ENCODE results near the gene LRRC15.

LRRC15 gene

DNA sequence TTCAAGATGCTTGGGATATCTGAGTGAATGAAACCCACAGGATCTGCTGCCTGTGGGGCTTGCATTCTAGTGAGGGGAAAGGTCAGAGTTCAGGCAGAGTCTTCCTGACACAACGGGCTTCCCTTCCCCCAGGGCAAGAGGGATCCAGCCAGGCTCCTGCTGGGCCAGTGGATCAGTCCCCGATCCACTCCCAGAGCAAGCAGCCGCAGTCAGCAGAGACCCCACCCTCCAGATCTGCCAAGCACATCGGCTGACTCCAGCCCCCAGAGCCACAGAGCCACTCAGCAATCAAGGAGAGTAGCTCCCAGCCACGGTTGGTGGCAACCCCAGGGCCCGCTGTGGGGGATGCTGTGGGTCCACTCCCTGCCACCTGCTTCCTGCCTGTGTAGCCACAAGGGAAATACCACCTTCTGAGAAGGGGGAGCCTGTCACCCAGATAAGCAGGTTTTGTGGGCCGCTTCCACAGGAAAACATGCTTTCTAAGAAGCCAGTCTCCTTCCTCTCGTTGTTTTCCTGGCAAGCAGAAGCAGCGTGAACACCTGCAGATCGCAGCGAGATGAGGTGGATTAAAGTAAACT, 63.3 kb downstream of the LRRC15 start:
- peaks cover 0 to 13% (median 0%) of the 10 kb centered on the region in 5 experiments for H3K9me3 ChIP-seq (ENCODE audit: control extremely low read depth in 1 of 5, control insufficient read depth in 4 of 5, insufficient read depth in 2 of 5, low read depth in 1 of 5, low read length in 4 of 5)
- ChIA-PET POLR2A (interaction anchor here (0.6 to 2.8 kb wide), 10 partner anchors 10 to 531 kb away, joined by 3 to 12 read pairs (median 4); no protein-coding TSS in a partner anchor), CTCF (interaction anchor here (0.6 to 3.9 kb wide), 8 partner anchors 9 to 525 kb away, joined by 3 to 18 read pairs (median 4); no protein-coding TSS in a partner anchor)
- H3K36me3 ChIP-seq (ENCODE audit: control insufficient read depth in 4 of 4, insufficient read depth in 4 of 4, low read length in 3 of 4) = peaks cover 0 to 19% (median 0%) of the 10 kb centered on the region in 4 experiments
- H3K27ac ChIP-seq (ENCODE audit: insufficient read depth in 1 of 2, low read depth in 1 of 2, low read length in 2 of 2, poor library complexity in 1 of 2, severe bottlenecking in 2 of 2) = peak overlapping the region; percentile 3 to 74
- peak overlapping the region in 3 of 7 experiments; percentile 34 to 63 (median 51) for H3K4me3 ChIP-seq (ENCODE audit: control insufficient read depth in 1 of 7, extremely low read depth in 1 of 7, insufficient read depth in 4 of 7, low read depth in 2 of 7, low read length in 6 of 7)
- DNase-seq = peak; percentile 98 to 100 (median 99)
- peaks cover 0 to 5% (median 1%) of the 10 kb centered on the region in 5 experiments for H3K27me3 ChIP-seq (replicated peaks in 2 of 5; ENCODE audit: control insufficient read depth in 4 of 5, insufficient read depth in 5 of 5, low read length in 4 of 5)
- 0% methylated on average over 10 of the region's 11 CpGs for WGBS (ENCODE audit: insufficient coverage)
- peaks cover 17 to 79% (median 57%) of the 10 kb centered on the region in 4 experiments for H3K4me1 ChIP-seq (ENCODE audit: control extremely low read depth in 1 of 4, control insufficient read depth in 4 of 4, insufficient read depth in 4 of 4, low read length in 3 of 4)

GRCh38 chr3:194305356-194306108, 64.0 kb downstream of the LRRC15 start:
- POLR2A ChIA-PET = interaction anchor here (0.6 to 2.8 kb wide), 10 partner anchors 10 to 530 kb away, joined by 3 to 12 read pairs (median 4); no protein-coding TSS in a partner anchor
- H3K27ac ChIP-seq (ENCODE audit: insufficient read depth in 1 of 2, low read depth in 1 of 2, low read length in 2 of 2, poor library complexity in 1 of 2, severe bottlenecking in 2 of 2) = no peak overlapping the region
- DNase-seq = peak in 2 of 3 donors; percentile 51 to 62
- H3K9me3 ChIP-seq (ENCODE audit: control extremely low read depth in 1 of 5, control insufficient read depth in 4 of 5, insufficient read depth in 2 of 5, low read depth in 1 of 5, low read length in 4 of 5) = peaks cover 0 to 13% (median 0%) of the 10 kb centered on the region in 5 experiments
- 78% methylated on average over 9 of the region's 11 CpGs for WGBS (ENCODE audit: insufficient coverage)
- peaks cover 0 to 5% (median 1%) of the 10 kb centered on the region in 5 experiments for H3K27me3 ChIP-seq (replicated peaks in 2 of 5; ENCODE audit: control insufficient read depth in 4 of 5, insufficient read depth in 5 of 5, low read length in 4 of 5)
- peaks cover 0 to 19% (median 0%) of the 10 kb centered on the region in 4 experiments for H3K36me3 ChIP-seq (ENCODE audit: control insufficient read depth in 4 of 4, insufficient read depth in 4 of 4, low read length in 3 of 4)
- H3K4me3 ChIP-seq (ENCODE audit: control insufficient read depth in 1 of 7, extremely low read depth in 1 of 7, insufficient read depth in 4 of 7, low read depth in 2 of 7, low read length in 6 of 7) = peak overlapping the region in 2 of 7 experiments; percentile 14 to 34
- peaks cover 17 to 81% (median 57%) of the 10 kb centered on the region in 4 experiments for H3K4me1 ChIP-seq (ENCODE audit: control extremely low read depth in 1 of 4, control insufficient read depth in 4 of 4, insufficient read depth in 4 of 4, low read length in 3 of 4)
- CTCF ChIA-PET = interaction anchor here (0.6 to 3.9 kb wide), 9 partner anchors 8 to 524 kb away, joined by 3 to 18 read pairs (median 4); no protein-coding TSS in a partner anchor
